Esophagus muscularis mucosa (tissue), 4 donors: Measurements from ENCODE around the gene ZNF219. TPM values are rescaled to one million over a fixed set of nuclear protein-coding genes. Genes with fewer than 3 reads are reported as not detected.

Experiments
- DNase-seq: peaks from one replicate; pipeline ENCODE4 v3.0.0-alpha.2; 2017; ENCODE audit errors: extremely low spot score
- H3K27ac ChIP-seq, 4 donors: fragments of 200-600 bp; sonication (generic); replicated peaks in 1 of 4; 1 replicate in 3 of 4; 2 replicates in 1 of 4; pipeline ENCODE4 v1.5.1; 2016 to 2019; ENCODE audit warnings: mild to moderate bottlenecking in 1 of 4
- H3K27me3 ChIP-seq, 4 donors: fragments of 200-600 bp; sonication (generic); one replicate each; pipeline versions ENCODE4 v1.5.1 to v1.6.0; 2016 to 2019
- H3K36me3 ChIP-seq, 4 donors: fragments of 200-600 bp; sonication (generic); one replicate each; pipeline ENCODE4 v1.5.1; 2016 to 2019
- H3K4me1 ChIP-seq, 4 donors: fragments of 200-600 bp; sonication (generic); one replicate each; pipeline ENCODE4 v1.5.1; 2016 to 2019
- H3K4me3 ChIP-seq, 4 donors: fragments of 200-600 bp; sonication (generic); 1 replicate in 2 of 4; 2 replicates in 2 of 4; pipeline ENCODE4 v1.5.1; 2016 to 2019; ENCODE audit warnings: mild to moderate bottlenecking in 4 of 4, moderate library complexity in 1 of 4
- H3K9me3 ChIP-seq, 4 donors: fragments of 200-600 bp; sonication (generic); 1 replicate in 3 of 4; 2 replicates in 1 of 4; pipeline ENCODE4 v1.5.1; 2016 to 2019
- EP300 ChIP-seq: sonication (generic); formaldehyde crosslinking; IDR thresholded peaks from one replicate; pipeline ENCODE4 v1.6.1; 2017; ENCODE audit warnings: antibody characterized with exemption
- POLR2A ChIP-seq: fragments of 450-650 bp; IDR thresholded peaks from one replicate; pipeline ENCODE4 v1.6.1; 2017; ENCODE audit warnings: antibody characterized with exemption, moderate library complexity, mild to moderate bottlenecking, low read depth
- POLR2AphosphoS5 ChIP-seq, 2 donors: sonication (generic); formaldehyde crosslinking; IDR thresholded peaks; one replicate each; pipeline ENCODE4 v1.6.1; 2017; ENCODE audit warnings: antibody characterized with exemption in 2 of 2
- WGBS: methylation state at CpG from one replicate; pipeline ENCODE4 v1.1.5; 2018; 5-methylcytosine and 5-hydroxymethylcytosine counted together
- intact Hi-C: fragments of 100-400 bp; cut with DNase I; formaldehyde crosslinking; loops from one replicate; pipeline ENCODE4 v1.15.1; 2023
- total RNA-seq, 4 donors: library from RNA; depleted of rRNA; stranded (reverse); fragments of >200 nt; gene quantifications; one replicate each; pipeline versions ENCODE4 v1.1.0 to v1.2.1, GENCODE V29; 2016
- TF ChIP-seq, protein P1 (sequence below), 3 experiments: fragments of 200-600 bp in 2 of 3; fragments of 450-650 bp in 1 of 3; sonication (generic) in 2 of 3; IDR thresholded peaks; one replicate each; pipeline ENCODE4 v1.5.1; 2017 to 2019; ENCODE audit warnings: antibody characterized with exemption in 3 of 3, mild to moderate bottlenecking in 2 of 3, moderate library complexity in 1 of 3

The ZNF219 gene
- total RNA-seq, 4 donors from 2014 or later: 64.4 to 116 (median 94.3) TPM

DNA sequence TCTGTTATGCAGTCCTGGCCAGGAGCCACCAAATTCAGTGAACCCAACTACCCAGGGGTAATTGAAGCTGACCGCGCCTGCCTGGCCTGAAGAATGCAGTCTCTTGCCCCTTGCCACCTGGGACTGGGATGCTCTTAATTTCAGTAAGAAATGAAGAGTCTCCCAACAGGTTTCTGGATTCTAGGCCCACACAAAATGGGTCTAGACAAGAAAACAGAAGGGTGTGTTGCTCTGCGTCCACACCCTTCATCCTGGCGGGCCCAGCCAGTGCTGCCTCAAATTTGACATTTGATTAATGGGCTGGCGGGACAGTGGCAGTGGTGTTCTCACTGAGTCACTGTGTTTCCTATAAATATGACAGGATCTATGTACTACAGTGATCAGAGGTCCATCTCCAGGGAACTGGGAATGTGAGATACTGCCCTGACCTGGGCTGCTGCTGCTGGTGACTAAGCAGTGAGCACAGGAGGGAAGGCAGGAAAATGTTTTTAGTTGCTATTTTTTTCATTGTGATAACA is 8.9 kb upstream of the ZNF219 start:
- DNase-seq: no peak
- Histone ChIP-seq H3K9me3 (no peaks in the 10 kb centered on the region), H3K36me3 (no peaks in the 10 kb centered on the region), H3K4me3 (no peak overlapping the region), H3K27ac (peak overlapping the region; percentile 13 to 93 (median 58)), H3K4me1 (peaks cover 34 to 46% (median 42%) of the 10 kb centered on the region in 4 donors), H3K27me3 (no peaks in the 10 kb centered on the region)
- TF ChIP-seq POLR2AphosphoS5 (IDR thresholded peaks at IDR 0.05) (no peak), POLR2A (no peak), EP300 (no peak)
- TF ChIP-seq, protein P1, sequence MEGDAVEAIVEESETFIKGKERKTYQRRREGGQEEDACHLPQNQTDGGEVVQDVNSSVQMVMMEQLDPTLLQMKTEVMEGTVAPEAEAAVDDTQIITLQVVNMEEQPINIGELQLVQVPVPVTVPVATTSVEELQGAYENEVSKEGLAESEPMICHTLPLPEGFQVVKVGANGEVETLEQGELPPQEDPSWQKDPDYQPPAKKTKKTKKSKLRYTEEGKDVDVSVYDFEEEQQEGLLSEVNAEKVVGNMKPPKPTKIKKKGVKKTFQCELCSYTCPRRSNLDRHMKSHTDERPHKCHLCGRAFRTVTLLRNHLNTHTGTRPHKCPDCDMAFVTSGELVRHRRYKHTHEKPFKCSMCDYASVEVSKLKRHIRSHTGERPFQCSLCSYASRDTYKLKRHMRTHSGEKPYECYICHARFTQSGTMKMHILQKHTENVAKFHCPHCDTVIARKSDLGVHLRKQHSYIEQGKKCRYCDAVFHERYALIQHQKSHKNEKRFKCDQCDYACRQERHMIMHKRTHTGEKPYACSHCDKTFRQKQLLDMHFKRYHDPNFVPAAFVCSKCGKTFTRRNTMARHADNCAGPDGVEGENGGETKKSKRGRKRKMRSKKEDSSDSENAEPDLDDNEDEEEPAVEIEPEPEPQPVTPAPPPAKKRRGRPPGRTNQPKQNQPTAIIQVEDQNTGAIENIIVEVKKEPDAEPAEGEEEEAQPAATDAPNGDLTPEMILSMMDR (IDR thresholded peaks at IDR 0.05): no peak
- intact Hi-C loops: loop anchor here (10.0 kb wide), 1 partner anchor 643 kb away; the partner anchor contains the start of genes PIP4P1 and PNP
- 67% methylated on average over 1 of the region's 5 CpGs for WGBS

DNA sequence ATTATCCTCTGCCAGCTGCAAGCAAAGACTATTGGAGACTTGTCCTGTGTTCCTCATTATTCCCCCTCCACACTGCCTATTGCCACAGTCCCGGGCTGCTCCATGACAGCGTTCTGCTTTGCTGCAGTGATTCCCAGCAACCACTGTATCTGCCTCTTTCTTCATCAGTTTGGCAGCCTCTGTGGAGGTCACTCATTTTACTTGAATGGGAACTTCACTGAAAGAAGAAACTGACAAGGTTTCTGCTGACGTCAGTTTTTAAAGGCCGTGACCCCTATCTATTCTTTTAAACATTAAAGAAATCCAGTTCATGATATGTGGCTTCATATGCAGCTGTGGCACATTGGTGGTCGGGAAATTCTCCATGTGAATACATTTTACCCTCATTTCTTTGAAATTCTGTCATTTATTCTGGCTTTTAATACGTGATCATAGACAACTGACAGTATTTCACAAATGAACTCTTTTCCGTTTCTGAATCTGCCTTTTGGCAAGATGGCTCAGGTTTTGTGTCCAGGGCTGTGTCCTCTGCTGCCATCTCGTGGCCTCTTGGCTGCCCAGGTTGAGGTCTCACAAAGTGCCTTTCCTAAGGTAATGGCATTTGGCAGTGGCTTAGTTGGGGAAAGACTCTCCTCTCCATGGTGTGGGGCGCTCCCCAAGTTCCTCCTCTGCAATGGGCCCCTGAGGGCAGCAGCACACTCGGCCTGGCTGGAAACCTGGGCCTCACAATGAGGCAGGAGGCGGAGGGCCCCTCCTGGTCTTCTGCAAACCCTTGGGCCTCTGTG is 8.2 kb upstream of the ZNF219 start:
- no peaks in the 10 kb centered on the region for H3K9me3 ChIP-seq
- H3K36me3 ChIP-seq: no peaks in the 10 kb centered on the region
- intact Hi-C loops: loop anchor here (10.0 kb wide), 1 partner anchor 642 kb away; the partner anchor contains the start of genes PIP4P1 and PNP
- no peaks in the 10 kb centered on the region for H3K27me3 ChIP-seq
- no peak for DNase-seq
- 20% methylated on average over 11 of the region's 11 CpGs for WGBS
- H3K4me3 ChIP-seq: peak overlapping the region in 2 of 4 donors; percentile 3 to 17
- H3K4me1 ChIP-seq: peaks cover 34 to 46% (median 44%) of the 10 kb centered on the region in 4 donors
- TF ChIP-seq POLR2A: no peak
- TF ChIP-seq, protein P1 (IDR thresholded peaks at IDR 0.05): peak in 2 of 3 experiments; percentile 79 to 84
- peak in 1 of 2 donors; percentile 59 for TF ChIP-seq POLR2AphosphoS5 (IDR thresholded peaks at IDR 0.05)
- TF ChIP-seq EP300: no peak
- H3K27ac ChIP-seq: peak overlapping the region; percentile 13 to 93 (median 58)

DNA sequence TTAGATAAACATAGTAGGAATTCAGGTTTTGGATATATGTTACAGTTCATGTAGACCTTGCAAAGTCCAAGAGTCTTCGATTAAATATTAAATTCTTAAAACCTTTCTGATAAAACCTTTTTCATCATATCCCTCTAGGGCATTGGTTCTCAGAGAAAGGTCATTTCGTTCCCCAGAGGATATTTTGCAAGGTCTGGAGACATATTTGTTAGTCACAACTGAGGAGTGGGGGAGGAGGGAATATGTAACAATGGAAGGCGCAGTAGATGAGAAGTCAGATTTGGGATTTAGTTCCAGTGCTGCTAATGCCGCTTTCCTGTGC is 7.7 kb upstream of the ZNF219 start:
- peak overlapping the region; percentile 30 to 93 (median 58) for H3K27ac ChIP-seq
- 59% methylated on average over 4 of the region's 4 CpGs for WGBS
- H3K9me3 ChIP-seq: no peaks in the 10 kb centered on the region
- no peak overlapping the region for H3K4me3 ChIP-seq
- no peak for TF ChIP-seq POLR2A
- TF ChIP-seq POLR2AphosphoS5 (IDR thresholded peaks at IDR 0.05): peak in 1 of 2 donors; percentile 8
- no peaks in the 10 kb centered on the region for H3K36me3 ChIP-seq
- DNase-seq: no peak
- H3K4me1 ChIP-seq: peaks cover 34 to 46% (median 44%) of the 10 kb centered on the region in 4 donors
- intact Hi-C loops: loop anchor here (10.0 kb wide), 1 partner anchor 641 kb away; the partner anchor contains the start of genes PIP4P1 and PNP
- no peaks in the 10 kb centered on the region for H3K27me3 ChIP-seq

DNA sequence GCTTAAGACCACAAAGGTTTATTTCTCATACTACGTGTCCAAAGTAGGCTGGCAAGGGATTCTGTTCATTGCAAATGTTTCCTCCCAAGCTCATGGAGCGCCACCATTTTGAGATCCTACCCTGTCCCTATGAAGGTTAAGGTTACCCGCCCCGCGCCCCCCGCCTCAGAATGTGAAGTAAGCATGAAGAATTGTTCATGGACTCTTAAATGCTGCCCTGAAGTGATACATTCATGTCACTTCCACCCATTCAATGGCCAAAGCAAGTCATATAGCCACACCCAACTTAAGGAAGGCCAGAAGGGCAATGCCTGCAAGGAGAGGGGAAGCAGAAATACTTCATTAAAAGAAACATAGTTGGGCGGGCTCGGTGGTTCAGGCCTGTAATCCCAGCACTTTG is 6.6 kb upstream of the ZNF219 start:
- no peak for TF ChIP-seq POLR2AphosphoS5 (IDR thresholded peaks at IDR 0.05)
- TF ChIP-seq POLR2A: no peak
- TF ChIP-seq, protein P1 (IDR thresholded peaks at IDR 0.05): no peak
- TF ChIP-seq EP300: no peak
- H3K36me3 ChIP-seq: no peaks in the 10 kb centered on the region
- H3K9me3 ChIP-seq: no peaks in the 10 kb centered on the region
- WGBS: 79% methylated on average over 8 of the region's 8 CpGs
- DNase-seq: no peak
- peaks cover 34 to 48% (median 45%) of the 10 kb centered on the region in 4 donors for H3K4me1 ChIP-seq
- peak overlapping the region; percentile 93 to 99 (median 98) for H3K27ac ChIP-seq
- no peaks in the 10 kb centered on the region for H3K27me3 ChIP-seq
- intact Hi-C loops: loop anchor here (2.0 to 10.0 kb wide), 2 partner anchors 36 to 640 kb away; partner anchors contain the start of genes PIP4P1 and PNP
- H3K4me3 ChIP-seq: no peak overlapping the region

DNA sequence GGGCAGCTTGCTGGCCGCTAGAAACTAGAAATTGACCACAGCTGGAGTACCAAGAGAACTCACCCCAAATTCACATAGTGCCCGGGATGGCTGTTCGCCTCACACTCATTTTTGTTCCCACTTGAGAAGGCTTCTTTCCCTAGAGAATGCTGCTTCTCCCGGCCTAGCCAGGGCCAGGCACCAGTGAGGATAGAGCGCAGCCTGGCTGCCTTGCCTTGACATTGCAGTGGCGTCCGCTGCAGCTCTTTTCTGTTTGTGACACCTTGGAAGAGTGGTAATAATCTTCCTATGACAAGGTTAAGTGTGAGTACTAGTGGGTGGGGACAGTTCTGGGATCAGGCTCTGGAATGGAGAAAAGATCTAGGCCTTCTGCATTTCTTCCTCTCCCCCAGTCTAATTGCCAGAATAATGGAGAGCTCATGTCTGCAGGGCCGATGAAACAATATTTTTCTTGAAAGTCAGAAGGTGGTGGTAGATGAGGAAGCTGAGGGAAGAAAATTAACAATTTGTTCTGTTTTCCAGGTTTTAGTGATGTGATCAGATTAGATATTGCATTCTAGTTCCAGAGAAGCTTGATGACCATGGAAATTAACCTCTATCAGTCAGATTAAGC is 6.1 kb upstream of the ZNF219 start:
- H3K27me3 ChIP-seq: no peaks in the 10 kb centered on the region
- H3K27ac ChIP-seq: peak overlapping the region; percentile 93 to 99 (median 98)
- WGBS: 7% methylated on average over 8 of the region's 8 CpGs
- DNase-seq: peak; percentile 95
- peaks cover 37 to 53% (median 50%) of the 10 kb centered on the region in 4 donors for H3K4me1 ChIP-seq
- H3K4me3 ChIP-seq: peak overlapping the region; percentile 62 to 75 (median 71)
- H3K36me3 ChIP-seq: no peaks in the 10 kb centered on the region
- TF ChIP-seq, protein P1 (IDR thresholded peaks at IDR 0.05): peak in 2 of 3 experiments; percentile 98 to 99
- TF ChIP-seq POLR2A (no peak), POLR2AphosphoS5 (IDR thresholded peaks at IDR 0.05) (peak in 1 of 2 donors; percentile 49), EP300 (no peak)
- intact Hi-C loops: loop anchor here (1.0 to 10.0 kb wide), 3 partner anchors 12 to 640 kb away; partner anchors contain the start of genes PIP4P1 and PNP
- no peaks in the 10 kb centered on the region for H3K9me3 ChIP-seq
